ENCODE data around the gene CDX2.

CDX2 gene

DNA sequence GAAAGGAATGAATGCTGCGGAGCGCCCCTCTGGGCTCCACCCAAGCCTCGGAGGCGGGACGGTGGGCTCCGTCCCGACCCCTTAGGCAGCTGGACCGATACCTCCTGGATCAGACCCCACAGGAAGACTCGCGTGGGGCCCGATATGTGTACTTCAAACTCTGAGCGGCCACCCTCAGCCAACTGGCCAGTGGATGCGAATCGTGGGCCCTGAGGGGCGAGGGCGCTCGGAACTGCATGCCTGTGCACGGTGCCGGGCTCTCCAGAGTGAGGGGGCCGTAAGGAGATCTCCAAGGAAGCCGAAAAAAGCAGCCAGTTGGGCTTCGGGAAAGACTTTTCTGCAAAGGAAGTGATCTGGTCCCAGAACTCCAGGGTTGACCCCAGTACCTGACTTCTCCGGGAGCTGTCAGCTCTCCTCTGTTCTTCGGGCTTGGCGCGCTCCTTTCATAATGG lies 40.7 kb downstream of the CDX2 start:
- no peak for DNase-seq

DNA sequence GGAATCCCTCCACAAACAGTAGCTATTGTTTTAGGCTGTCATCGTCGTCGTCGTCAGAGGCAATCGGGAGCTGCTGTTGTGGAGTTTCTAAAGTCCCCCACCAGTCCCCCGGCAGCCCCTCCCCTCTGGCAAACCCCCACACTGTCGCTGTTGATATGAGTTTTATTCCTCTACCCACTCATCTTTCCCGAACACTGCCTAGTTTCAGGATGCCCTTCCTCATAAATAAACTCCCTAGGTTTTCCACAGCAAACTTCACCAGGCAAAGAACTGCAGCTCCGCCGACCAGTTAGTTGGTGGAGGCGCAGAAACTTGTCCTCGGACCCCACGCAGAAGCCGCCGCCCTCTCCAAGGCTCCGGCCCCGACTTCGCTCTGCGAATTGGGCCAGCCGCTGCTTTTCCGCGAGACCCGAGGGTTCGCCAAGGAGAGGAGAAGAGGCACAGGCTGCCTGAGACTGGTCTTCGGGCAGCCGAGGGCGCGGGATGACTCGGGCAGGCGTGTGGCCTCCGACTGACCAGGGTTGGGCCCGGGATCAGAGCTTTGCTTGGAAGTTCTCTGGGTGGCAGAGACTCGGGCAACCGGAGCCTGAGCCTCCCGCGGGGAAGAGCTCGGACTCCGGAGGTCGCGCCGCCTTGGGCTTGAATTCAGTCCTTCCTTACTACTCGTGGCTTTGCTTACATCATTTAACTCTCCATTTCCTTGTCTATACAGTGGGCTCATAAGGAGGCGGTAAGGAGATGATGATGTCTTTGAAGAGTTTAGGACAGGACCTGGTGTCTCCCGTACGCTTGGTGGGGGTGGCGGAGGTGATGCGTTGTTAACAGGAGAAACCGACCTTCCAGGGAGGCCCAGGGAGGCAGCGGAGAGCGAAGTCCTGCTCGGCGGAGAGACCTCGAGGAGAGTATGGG lies 41.4 kb downstream of the CDX2 start:
- DNase-seq: no peak

DNA sequence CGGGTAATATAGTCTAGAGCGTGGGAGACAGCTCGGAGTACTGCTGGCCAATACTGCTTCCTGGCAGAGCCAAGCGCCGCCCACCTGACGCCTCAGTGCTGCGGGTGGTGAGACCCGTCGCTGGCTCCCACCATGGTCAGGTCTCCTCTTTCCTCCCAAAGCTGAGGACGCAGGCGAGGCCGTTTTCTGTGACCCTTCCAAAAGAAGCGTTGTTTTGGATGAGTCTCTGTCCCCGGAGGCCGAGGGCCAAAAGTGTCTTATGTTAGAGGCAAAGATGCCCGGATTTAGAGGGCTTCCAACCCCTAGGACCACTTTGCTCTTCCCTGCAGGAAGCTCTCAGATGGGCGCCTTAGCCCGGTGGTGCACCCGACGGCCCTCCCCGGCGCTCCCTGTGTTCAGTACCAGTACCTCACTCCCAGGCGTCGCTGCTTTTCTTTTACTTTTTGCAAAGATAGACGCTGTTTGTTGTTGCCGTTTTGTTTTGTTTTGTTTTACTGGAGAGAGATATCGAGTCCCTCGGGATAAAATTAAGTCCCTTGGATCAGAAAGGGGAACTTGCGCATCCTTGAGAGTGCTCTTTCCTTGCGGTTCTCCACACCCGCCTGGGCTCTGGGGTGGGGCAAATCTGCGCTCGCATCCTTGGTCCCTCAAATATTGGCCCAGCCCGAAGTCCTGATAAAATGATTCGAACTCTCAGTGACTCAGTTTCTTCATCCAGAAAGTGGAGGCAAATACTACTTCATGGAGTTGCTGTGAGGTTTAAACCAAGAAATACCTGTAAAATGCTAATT lies 42.3 kb downstream of the CDX2 start:
- DNase-seq: no peak

- DNase-seq: no peak
Measured at GRCh38 chr13:27925220-27925991, 43.7 kb downstream of the CDX2 start.

DNA sequence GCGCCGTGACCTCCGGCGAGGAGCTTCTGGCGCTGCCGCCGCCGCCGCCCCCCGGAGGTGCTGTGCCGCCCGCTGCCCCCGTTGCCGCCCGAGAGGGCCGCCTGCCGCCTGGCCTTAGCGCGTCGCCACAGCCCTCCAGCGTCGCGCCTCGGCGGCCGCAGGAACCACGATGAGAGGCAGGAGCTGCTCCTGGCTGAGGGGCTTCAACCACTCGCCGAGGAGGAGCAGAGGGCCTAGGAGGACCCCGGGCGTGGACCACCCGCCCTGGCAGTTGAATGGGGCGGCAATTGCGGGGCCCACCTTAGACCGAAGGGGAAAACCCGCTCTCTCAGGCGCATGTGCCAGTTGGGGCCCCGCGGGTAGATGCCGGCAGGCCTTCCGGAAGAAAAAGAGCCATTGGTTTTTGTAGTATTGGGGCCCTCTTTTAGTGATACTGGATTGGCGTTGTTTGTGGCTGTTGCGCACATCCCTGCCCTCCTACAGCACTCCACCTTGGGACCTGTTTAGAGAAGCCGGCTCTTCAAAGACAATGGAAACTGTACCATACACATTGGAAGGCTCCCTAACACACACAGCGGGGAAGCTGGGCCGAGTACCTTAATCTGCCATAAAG lies 44.5 kb downstream of the CDX2 start:
- DNase-seq: no peak

DNA sequence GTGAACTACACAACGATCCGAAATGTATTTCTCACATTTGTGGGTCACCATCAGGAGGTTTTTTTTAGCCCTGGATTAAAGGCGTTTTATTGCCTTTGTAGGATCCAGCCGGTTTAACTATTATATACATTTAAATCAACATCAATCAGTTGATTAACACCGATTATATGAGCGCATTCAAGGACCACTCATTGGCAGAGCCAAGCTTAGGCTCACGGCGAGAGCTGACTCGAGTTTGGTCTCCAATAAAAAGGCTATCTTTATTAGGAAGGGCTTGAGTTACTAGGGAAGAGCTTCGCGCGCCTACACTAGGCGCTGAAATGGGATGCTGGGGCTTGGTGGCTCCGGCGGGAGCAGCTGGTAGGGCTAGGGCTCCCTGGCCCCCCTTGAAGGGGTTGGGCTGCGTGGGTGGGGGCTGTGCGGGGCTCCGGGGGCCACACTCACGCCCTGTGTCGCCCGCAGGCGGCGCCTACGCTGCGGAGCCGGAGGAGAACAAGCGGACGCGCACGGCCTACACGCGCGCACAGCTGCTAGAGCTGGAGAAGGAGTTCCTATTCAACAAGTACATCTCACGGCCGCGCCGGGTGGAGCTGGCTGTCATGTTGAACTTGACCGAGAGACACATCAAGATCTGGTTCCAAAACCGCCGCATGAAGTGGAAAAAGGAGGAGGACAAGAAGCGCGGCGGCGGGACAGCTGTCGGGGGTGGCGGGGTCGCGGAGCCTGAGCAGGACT lies 45.2 kb downstream of the CDX2 start:
- DNase-seq: no peak

GRCh38 chr13:27922883-27923612 lies 46.1 kb downstream of the CDX2 start:
- DNase-seq: no peak

GRCh38 chr13:27921961-27922882 lies 46.9 kb downstream of the CDX2 start:
- no peak for DNase-seq

GRCh38 chr13:27921421-27921960 lies 47.6 kb downstream of the CDX2 start:
- no peak for DNase-seq

- no peak for DNase-seq
Measured at GRCh38 chr13:27920677-27921420, 48.3 kb downstream of the CDX2 start.

- no peak for DNase-seq
Measured at GRCh38 chr13:27919934-27920676, 49.0 kb downstream of the CDX2 start, which contains the start of gene PDX1. Gene PDX1, plus strand, starts transcription at chr13:27920000. Its CDS starts 139 bp downstream, at chr13:27920139.

- DNase-seq: no peak
Measured at GRCh38 chr13:27919659-27919933, 49.5 kb downstream of the CDX2 start.

- DNase-seq: no peak
Measured at GRCh38 chr13:27918918-27919658, 50.0 kb downstream of the CDX2 start.

- no peak for DNase-seq
Measured at GRCh38 chr13:27918041-27918917, 50.8 kb downstream of the CDX2 start.

GRCh38 chr13:27917121-27917947 lies 51.8 kb downstream of the CDX2 start:
- no peak for DNase-seq
